ENCODE results near the gene PEA15.
A peak's percentile ranks its signal among the peaks of the same experiment; 100 is the strongest.

PEA15 gene

DNA sequence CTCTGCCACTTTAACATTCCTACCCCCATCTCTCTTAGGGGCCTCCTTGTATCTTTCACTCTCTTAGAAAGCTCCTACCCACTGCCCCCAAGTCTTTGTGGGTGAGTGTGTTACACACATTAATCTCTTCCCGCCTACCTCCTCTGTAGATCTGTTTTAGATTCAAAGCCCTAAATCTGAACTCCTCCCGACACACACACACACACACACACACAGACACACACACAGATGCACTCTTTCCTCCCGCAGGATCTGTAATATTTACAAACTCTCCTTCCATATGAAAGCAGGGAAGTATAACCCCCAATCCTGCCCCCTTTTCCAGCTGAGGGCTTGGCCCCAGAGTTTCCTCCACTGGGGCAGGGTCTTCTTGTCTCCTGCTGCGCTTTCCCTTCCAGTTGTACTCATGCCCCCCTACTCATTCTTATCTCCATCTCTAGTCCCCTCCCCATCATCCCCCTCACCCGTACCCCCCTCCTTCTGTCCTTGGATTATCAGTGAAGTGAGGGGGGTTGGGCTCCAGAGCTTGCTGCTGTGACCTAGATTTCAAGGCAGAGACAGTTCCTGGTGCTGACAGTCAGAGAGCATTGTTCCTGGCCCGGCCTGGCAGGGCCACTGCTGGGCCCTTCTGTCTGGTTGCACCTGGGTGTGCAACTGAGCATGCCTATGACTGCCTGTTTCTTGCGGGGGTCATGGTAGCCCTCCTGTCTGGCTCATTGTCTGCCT lies 4.3 kb downstream of the PEA15 start:
- no peak for DNase-seq

DNA sequence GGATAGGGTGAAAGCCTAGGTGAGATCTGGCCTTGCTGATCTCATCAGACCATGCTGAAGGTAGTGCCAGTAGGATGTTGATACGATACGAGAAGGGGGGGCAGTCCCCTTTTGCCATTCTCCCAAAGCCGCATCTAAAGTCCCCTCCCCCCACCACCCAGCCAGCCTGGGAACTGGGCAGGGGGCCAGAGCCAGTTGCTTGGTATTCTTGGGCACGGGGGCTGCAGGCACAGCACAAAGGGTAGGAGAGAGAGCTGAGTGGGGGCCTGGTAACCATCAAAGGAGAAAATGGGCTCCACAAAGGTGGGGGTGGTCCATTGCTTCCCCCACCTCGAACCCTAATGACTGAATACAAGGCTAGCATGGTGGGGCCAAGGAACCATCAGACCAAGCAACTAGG lies 5.4 kb downstream of the PEA15 start:
- DNase-seq: no peak

- DNase-seq: no peak
These were observed 6.0 kb downstream of the PEA15 start for GRCh38 chr1:160211046-160211790.

DNA sequence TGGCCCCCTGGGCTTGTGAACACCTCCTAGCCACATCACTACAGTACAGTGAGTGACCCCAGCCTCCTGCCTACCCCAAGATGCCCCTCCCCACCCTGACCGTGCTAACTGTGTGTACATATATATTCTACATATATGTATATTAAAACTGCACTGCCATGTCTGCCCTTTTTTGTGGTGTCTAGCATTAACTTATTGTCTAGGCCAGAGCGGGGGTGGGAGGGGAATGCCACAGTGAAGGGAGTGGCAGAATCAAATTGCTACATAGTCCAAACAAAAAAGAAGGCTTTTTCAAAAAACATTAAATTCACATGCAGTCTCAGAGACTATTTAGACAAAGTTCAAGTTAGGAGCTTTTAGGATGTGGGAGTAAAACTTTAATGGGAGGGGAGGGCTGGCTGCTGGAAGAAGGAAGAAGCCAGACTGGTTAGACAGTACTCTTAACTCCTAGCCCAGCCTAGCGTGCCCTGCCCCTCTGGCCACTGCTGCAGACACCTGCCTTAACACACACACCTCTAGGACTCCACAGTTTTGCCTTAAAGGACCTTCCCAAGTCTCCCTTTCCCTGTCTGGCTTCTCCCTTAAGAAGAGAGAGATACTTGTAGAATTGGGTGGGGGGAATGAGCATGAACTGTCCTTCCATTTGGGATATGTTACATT lies 9.4 kb downstream of the PEA15 start:
- no peak for DNase-seq

DNA sequence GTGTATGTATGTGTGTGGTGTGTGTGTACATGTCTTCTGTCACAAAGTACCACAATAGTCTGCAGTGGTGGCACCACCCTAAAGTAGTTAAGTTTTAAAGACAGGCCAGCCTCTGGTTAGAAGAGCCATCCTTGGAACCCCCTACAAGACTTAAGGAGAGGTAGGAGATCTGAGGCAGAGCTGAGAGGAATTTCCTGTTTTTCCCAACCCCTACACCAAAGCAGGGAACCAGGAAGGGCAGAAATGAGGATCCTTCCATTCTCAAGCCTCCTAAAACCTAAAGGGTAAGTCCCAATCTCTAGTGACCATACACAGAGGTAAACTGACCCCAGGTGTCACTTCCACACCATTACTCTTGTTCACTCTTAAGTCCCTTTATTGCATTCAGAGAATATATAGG lies 11.1 kb downstream of the PEA15 start:
- DNase-seq: no peak

DNA sequence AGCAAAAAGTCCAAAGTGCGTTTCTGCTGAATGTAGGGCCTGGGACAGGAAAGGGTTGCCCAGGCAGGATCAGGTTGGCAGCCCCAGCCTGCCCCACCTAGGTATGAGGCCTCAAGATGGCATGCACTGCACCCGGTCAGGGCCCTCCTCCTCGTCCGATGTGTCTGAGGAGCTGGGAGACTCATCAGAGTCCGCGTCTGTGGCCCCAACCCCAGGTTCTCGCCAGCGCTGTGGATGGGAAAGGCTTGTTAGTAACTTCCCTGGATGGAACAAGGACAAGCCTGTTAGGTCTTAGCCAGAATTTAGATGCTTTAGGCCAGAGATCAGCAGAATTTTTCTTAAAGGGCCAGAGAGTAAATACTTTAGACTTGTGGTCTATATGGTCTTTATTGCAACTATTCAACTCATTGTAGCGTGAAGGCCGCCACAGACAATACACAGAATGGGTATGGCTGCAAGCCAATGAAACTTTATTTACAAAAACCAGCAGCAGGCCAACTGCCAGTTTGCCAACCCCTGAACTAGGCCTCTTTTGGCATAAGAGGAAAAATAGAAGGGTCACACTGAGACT lies 12.4 kb downstream of the PEA15 start:
- no peak for DNase-seq

DNA sequence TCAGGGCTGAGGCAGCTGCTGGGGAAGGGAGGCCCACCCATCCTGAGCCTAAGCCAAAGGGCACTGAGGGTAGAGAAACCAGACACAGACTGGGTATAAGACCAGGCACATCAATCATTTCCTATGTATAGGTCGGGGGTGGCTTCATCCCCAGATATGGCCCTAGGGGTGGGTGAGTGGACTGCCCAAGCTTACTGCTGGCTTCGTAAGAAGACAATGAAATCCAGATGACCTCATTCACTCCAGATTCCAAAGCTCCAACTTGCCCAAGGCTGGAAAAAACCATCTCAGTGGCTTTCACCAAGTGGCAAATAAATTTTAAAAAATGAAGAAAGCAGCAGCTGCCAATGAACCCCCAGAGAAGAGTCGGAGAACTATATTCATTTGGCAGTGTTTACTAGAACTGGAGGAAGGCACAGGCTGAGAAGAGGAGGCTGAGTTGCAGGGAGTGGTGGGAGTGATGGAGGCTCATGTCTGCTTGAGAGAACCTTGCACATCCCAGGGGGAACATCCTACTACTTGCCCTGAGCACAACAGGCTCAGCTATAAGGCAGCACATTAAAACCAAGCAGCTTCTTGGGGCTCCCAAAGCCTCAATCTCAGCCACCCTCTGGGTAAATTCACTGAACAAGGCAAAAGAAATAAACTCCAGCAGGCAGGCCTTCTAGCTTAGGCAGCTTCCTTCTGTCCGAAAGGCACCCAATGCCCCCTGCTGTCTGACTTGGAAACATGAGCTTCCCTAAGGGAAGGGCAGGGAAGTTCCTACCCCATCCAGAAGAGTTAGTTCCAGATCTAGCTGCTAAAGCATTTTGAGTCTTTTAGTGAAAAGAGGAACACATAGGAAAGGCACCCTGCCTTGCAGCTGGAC lies 14.1 kb downstream of the PEA15 start:
- peak; percentile 11 for DNase-seq

DNA sequence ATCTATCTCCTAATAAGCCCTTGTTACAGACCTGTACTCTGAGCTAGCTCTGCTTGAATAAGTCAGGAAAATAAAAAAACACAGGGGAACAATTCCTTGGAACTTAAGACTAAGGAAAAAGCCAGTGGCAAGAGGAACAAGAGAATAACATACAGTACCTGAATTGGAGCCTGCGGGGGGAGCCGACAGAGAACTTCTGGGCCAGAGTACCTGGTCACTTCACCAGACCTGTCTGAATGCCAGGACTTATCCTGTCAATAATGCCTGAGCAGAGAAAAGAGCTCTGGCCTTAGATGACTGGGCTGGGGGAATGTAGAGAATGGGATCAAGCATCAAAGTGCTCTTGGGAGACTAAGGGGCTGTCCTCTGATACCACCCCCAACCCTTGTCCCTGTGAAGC lies 15.1 kb downstream of the PEA15 start:
- DNase-seq: no peak

- DNase-seq: no peak
These were observed 15.9 kb downstream of the PEA15 start for GRCh38 chr1:160221089-160221488.

GRCh38 chr1:160222546-160222945 lies 17.4 kb downstream of the PEA15 start:
- no peak for DNase-seq

GRCh38 chr1:160224606-160225005 lies 19.4 kb downstream of the PEA15 start:
- no peak for DNase-seq

DNA sequence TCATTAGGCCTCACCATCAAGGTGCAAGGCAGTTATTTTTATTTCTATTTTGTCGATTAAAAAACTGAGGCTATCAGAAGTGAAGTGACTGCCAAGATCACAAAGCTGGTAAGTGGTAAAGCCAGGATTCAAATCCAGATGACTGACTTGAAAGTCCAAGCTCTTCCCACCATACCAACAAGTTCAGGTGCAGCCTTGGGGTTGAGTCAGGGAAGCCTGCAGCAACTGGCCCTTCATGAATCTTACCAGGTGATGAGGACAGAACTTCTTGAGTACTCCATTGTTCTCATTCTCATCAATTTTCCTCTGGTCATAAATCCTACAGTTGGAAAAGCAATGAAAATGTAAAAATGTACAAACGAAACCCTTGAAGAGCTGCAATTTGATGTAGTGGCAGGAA lies 20.2 kb downstream of the PEA15 start:
- DNase-seq: no peak

DNA sequence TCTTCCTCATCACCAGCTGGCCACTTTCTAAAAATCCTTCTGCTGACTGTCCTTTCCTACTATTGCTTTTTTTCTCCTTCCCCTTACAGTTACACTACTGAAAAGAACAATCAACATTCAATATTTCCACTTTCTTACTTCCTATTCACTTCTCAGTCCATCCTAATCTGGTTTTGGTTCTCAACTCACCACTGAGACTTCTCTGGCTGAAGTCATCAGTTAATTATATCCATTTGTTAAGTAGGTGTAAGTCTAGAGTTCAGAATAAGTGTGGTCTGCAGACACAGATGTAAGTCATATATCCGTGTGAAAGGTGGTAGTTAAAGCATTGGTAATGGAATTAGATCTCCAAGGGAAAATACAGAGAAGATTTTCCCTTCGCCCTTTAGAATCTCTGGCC lies 21.4 kb downstream of the PEA15 start:
- no peak for DNase-seq

- DNase-seq: no peak
These were observed 21.9 kb downstream of the PEA15 start for GRCh38 chr1:160227034-160227433.

DNA sequence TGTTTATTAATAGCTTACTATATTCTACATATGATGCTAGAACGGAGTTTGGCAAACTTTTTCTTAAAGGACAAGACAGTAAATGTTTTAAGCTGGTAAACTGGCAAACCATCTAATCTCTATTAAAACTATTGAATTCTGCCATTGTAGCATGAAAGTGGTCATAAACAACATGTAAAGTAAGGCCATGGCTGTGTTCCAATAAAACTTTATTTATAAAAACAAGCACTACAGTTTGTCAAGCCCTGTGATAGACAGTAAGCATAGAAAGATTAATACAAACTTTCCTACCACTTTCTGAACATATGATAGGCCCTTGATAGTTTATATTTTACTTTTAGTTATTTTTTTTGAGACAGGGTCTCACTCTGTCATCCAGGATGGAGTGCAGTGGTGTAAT lies 22.4 kb downstream of the PEA15 start:
- DNase-seq: no peak

- no peak for DNase-seq
These were observed 23.2 kb downstream of the PEA15 start for GRCh38 chr1:160228431-160228830.

DNA sequence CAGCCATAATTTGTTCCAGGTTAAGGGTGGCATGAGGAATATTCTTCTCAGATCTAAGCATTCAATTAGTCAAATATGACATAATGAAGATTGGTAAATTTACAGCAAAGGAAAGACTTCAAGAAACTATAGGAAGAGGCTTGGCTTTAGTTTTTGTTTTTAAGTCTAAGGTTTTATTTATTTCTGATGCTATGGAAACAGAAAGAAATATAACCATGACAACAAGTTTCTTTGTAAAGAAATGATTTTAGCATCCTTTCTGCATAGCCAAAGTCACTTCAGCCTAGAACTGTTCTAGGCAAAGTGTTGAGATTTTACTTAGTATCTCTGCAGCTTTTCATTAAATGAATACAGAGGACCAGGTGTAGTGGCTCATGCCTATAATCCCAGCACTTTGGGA lies 27.7 kb downstream of the PEA15 start:
- DNase-seq: no peak

DNA sequence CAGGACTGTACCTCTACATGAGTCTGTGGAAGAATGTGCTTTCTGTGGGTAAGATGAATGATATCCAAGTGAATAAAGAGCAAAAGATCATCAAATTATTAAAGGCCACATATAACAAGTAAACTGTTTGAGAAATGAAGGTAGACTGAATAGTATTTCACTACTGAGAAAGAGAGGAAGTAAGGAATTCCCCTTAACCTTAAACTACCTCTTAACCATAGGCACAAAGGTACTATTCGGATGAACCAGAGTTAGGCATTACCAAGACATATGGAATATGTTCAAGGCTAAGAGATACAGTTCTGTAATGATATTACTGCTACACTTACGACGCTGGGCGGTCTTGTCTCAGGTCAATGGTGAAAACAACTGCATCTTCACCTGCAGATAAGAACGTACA lies 31.6 kb downstream of the PEA15 start:
- no peak for DNase-seq

DNA sequence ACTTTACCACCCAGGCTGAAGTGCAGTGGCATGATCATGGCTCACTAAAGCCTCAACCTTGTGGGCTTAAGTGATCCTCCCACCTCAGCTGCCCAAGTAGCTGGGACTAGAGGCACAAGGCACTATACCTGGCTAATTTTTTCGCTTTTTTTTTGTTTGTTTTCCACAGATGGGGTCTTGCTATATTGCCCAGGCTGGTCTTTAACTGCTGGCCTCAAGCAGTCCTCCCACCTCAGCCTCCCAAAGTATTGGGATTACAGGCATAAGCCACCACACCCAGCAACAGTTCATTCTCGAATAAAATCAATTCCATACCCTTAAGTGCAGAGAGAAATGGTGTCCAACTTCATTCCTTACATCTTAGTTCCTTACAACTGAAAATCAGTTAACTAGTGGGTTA lies 32.4 kb downstream of the PEA15 start:
- DNase-seq: no peak

- no peak for DNase-seq
These were observed 33.2 kb downstream of the PEA15 start for GRCh38 chr1:160238408-160238807.

DNA sequence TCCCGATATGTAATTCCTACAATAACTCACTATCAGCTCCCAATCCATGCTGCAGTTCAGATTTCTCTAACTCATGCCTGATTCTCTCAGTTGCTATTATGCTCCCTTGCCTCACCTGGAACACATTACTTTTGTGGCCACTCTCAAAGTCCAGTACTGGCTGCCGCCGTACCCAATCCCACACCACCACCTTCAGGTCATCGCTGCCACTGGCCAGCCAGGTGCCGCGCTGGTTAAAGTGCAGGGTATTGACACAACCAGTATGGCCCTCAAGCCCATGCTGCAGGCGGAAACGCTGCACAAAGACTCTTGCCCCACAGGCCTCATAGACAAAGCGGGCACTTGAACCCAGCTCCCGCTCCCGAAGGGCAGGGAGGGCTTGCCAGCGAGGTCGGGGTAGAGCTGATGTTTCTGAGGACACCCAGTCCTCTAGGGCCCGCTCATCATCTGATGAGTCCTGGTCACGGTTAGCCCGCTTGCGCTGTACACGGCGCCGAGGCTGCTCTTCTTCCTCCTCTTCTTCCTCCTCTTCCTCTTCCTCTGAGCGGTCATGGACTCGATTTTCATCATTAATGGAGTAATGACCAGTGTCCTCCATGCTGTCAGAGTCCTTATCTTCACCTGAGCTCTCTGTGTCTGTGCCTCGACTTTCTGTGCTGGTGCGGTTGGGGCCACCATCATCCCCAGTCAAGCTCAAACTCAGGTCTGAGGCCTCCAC lies 34.6 kb downstream of the PEA15 start:
- DNase-seq: no peak

GRCh38 chr1:160243767-160244166 lies 38.6 kb downstream of the PEA15 start:
- DNase-seq: peak; percentile 42

Data from DMS 273 treated with DMSO at 0.1 percent for 48 hours (cell line).